HepG2 (cell line): ENCODE data around the gene MC1R. TPM values are rescaled to one million over a fixed set of nuclear protein-coding genes. Genes with fewer than 3 reads are reported as not detected.
A peak's percentile ranks its signal among the peaks of the same experiment; 100 is the strongest.

ENCODE experiments used
- ARID3A ChIP-seq: IDR thresholded peaks from 2 replicates; pipeline ENCODE4 v1.6.1; 2012; ENCODE audit warnings: low read depth, low read length, improper control_type of control experiment
- FOXA1 ChIP-seq, 2 experiments: fragments of 450-650 bp in 1 of 2; sonication (generic) in 1 of 2; formaldehyde crosslinking in 1 of 2; IDR thresholded peaks; 2 replicates each; pipeline versions ENCODE4 v1.4.0 to v1.6.1; 2016 to 2020; ENCODE audit warnings: missing genetic modification reagents in 1 of 2
- HBP1 ChIP-seq: IDR thresholded peaks from 2 replicates; pipeline ENCODE4 v1.6.1; 2016; ENCODE audit warnings: low read depth, control low read depth
- NFKB2 ChIP-seq: sonication (generic); formaldehyde crosslinking; IDR thresholded peaks from 2 replicates; pipeline ENCODE4 v1.4.0; 2020; ENCODE audit warnings: missing genetic modification reagents, borderline replicate concordance
- POLR2AphosphoS2 ChIP-seq: IDR thresholded peaks from 2 replicates; pipeline ENCODE4 v1.6.1; 2011; ENCODE audit warnings: low read depth, low read length, improper control_type of control experiment
- SAP130 ChIP-seq: IDR thresholded peaks from 2 replicates; pipeline ENCODE4 v1.6.1; 2016; ENCODE audit warnings: low read depth
- SOX5 ChIP-seq: IDR thresholded peaks from 2 replicates; pipeline ENCODE4 v1.6.1; 2016; ENCODE audit warnings: borderline replicate concordance
- TEAD2 ChIP-seq: sonication (generic); formaldehyde crosslinking; IDR thresholded peaks from 2 replicates; pipeline ENCODE4 v1.9.0; 2021; ENCODE audit warnings: missing genetic modification reagents
- TFDP1 ChIP-seq: IDR thresholded peaks from 2 replicates; pipeline ENCODE4 v1.6.1; 2016; ENCODE audit warnings: missing compliant biosample characterization, missing genetic modification reagents, borderline replicate concordance
- THAP11 ChIP-seq: IDR thresholded peaks from 2 replicates; pipeline ENCODE4 v1.6.1; 2016; ENCODE audit warnings: missing biosample characterization, missing genetic modification reagents
- UBTF ChIP-seq: sonication (generic); formaldehyde crosslinking; IDR thresholded peaks from 2 replicates; pipeline ENCODE4 v1.4.0; 2020; ENCODE audit warnings: mild to moderate bottlenecking, missing genetic modification reagents
- ZFX ChIP-seq: sonication (generic); formaldehyde crosslinking; IDR thresholded peaks from 2 replicates; pipeline ENCODE4 v1.4.0; 2020; ENCODE audit warnings: mild to moderate bottlenecking, low read depth, missing genetic modification reagents, moderate library complexity
- ZGPAT ChIP-seq: IDR thresholded peaks from 2 replicates; pipeline ENCODE4 v1.6.1; 2016; ENCODE audit warnings: mild to moderate bottlenecking
- ZNF224 ChIP-seq: sonication (generic); formaldehyde crosslinking; IDR thresholded peaks from 2 replicates; pipeline ENCODE4 v1.5.0; 2020; ENCODE audit warnings: mild to moderate bottlenecking, missing genetic modification reagents
- ZNF546 ChIP-seq: sonication (generic); formaldehyde crosslinking; conservative IDR thresholded peaks from 2 replicates; pipeline ENCODE4 v1.8.1; 2023; ENCODE audit warnings: mild to moderate bottlenecking, missing genetic modification reagents
- ZNF552 ChIP-seq: sonication (generic); formaldehyde crosslinking; IDR thresholded peaks from 2 replicates; pipeline ENCODE4 v1.9.0; 2022; ENCODE audit warnings: missing genetic modification reagents, mild to moderate bottlenecking, borderline replicate concordance
- ZNF574 ChIP-seq: sonication (generic); formaldehyde crosslinking; IDR thresholded peaks from 2 replicates; pipeline ENCODE4 v1.4.0; 2020; ENCODE audit warnings: missing genetic modification reagents
- ZSCAN25 ChIP-seq: sonication (generic); formaldehyde crosslinking; IDR thresholded peaks from 2 replicates; pipeline ENCODE4 v1.8.0; 2022; ENCODE audit warnings: mild to moderate bottlenecking, missing genetic modification reagents
- polyA plus RNA-seq, 8 experiments: library from polyadenylated mRNA; depleted of rRNA in 3 of 8; stranded (reverse) in 7 of 8; unstranded in 1 of 8; fragments of >200 nt; fragmentation: Illumina TruSeq in 4 of 8; extraction: Trizol in 4 of 8; gene quantifications; 2 replicates each; pipeline versions ENCODE4 v1.2.1 to v1.2.3, GENCODE V29; 2011 to 2016; ENCODE audit warnings: low read depth in 4 of 8, missing spikeins in 1 of 8, mixed read lengths in 1 of 8; ENCODE audit not compliant: insufficient read depth in 1 of 8
- total RNA-seq, 5 experiments: library from RNA; depleted of rRNA; stranded (reverse); fragments of >200 nt; fragmentation: Illumina TruSeq; extraction: Trizol; gene quantifications; 2 replicates each; pipeline ENCODE4 v1.2.3, GENCODE V29; 2016; ENCODE audit warnings: low read depth in 1 of 5

MC1R gene
- total and polyA plus RNA-seq, 2 of the 13 experiments (the other 11 are each of a cell fraction or from before 2014, with no cell fraction given): 9.1 to 14.8 TPM

- TF ChIP-seq POLR2AphosphoS2: no peak
- no peak; the same call in 1 of the 2 replicates for TF ChIP-seq ZNF546
- TF ChIP-seq THAP11 (CRISPR knock-in tag): no peak
- 0 out of 2 replicates have a peak, but pooled peaks have one; percentile 64 for TF ChIP-seq ZNF552 (CRISPR knock-in tag)
- TF ChIP-seq TEAD2 (CRISPR knock-in tag): no peak
- TF ChIP-seq ZGPAT (CRISPR knock-in tag): peak; percentile 27; the same call in 1 of the 2 replicates
- no peak for TF ChIP-seq ZNF224
- peak; percentile 35 for TF ChIP-seq UBTF (CRISPR knock-in tag)
- TF ChIP-seq FOXA1 (IDR thresholded peaks at IDR 0.05): no peak
- TF ChIP-seq FOXA1 (CRISPR knock-in tag; IDR thresholded peaks at IDR 0.05): no peak
- peak; percentile 53 for TF ChIP-seq SAP130 (CRISPR knock-in tag)
- no peak for TF ChIP-seq ZFX (CRISPR knock-in tag)
- TF ChIP-seq TFDP1 (CRISPR knock-in tag): 0 out of 2 replicates have a peak, but pooled peaks have one; percentile 19
- peak; percentile 65; the same call in 1 of the 2 replicates for TF ChIP-seq NFKB2 (CRISPR knock-in tag)
- TF ChIP-seq ZSCAN25 (CRISPR knock-in tag): no peak
- no peak for TF ChIP-seq SOX5
- 0 out of 2 replicates have a peak, but pooled peaks have one; percentile 45 for TF ChIP-seq HBP1 (CRISPR knock-in tag)
- TF ChIP-seq ZNF574 (CRISPR knock-in tag): peak; percentile 75; the same call in 1 of the 2 replicates
- no peak for TF ChIP-seq ARID3A
These were observed 30.6 kb downstream of the MC1R start (continued) for GRCh38 chr16:89949121-89949742.
